ENCODE data around the gene TTC34.
"Not testable (repeated sequence)": the region's sequence is repeated elsewhere in the genome, so short reads cannot be mapped to it uniquely, and the experiment has no call there.

Gene TTC34

GRCh38 chr1:2659806-2660205, 141.7 kb downstream of the TTC34 start:
- not testable (repeated sequence) for H4K91ac ChIP-seq (ENCODE audit: low read length); H2BK5ac ChIP-seq (ENCODE audit: low read depth, low read length, poor library complexity, severe bottlenecking); DNase-seq; H2AFZ ChIP-seq (ENCODE audit: low read depth, low read length); H3K14ac ChIP-seq (ENCODE audit: low read length in 2 of 2); H3K9me3 ChIP-seq (ENCODE audit: control insufficient read depth, low read length); H4K8ac ChIP-seq (ENCODE audit: low read length); H3K23ac ChIP-seq (ENCODE audit: low read length in 2 of 2); H2BK12ac ChIP-seq (ENCODE audit: low read length in 2 of 2); H2AK5ac ChIP-seq (ENCODE audit: low read length, severe bottlenecking); H2BK15ac ChIP-seq (ENCODE audit: low read depth, poor library complexity, severe bottlenecking); H2BK120ac ChIP-seq (ENCODE audit: low read depth, low read length); H3K36me3 ChIP-seq (ENCODE audit: control insufficient read depth in 1 of 2, insufficient read depth in 2 of 2, low read depth in 1 of 2, low read length in 2 of 2); H3K4me2 ChIP-seq (ENCODE audit: low read length, poor library complexity, severe bottlenecking); H3K18ac ChIP-seq (ENCODE audit: low read depth in 1 of 2, low read length in 2 of 2); H3K9ac ChIP-seq (ENCODE audit: low read length); H3K79me1 ChIP-seq (replicated peaks; ENCODE audit: low read length, poor library complexity, severe bottlenecking); H3K27me3 ChIP-seq (ENCODE audit: control insufficient read depth in 1 of 2, insufficient read depth in 1 of 2, low read length in 2 of 2); H3K4me1 ChIP-seq (ENCODE audit: control insufficient read depth, insufficient read depth, low read depth, low read length); H3K4ac ChIP-seq (ENCODE audit: low read depth in 1 of 2, low read length in 2 of 2); H3K27ac ChIP-seq (ENCODE audit: low read length, poor library complexity, severe bottlenecking); H3K4me3 ChIP-seq (ENCODE audit: insufficient read depth in 1 of 2, low read depth in 1 of 2, low read length in 2 of 2)
- 77% methylated on average over 2 of the region's 8 CpGs for WGBS

GRCh38 chr1:2657909-2658308, 143.6 kb downstream of the TTC34 start:
- DNase-seq; H2BK5ac ChIP-seq (ENCODE audit: low read depth, low read length, poor library complexity, severe bottlenecking); H4K91ac ChIP-seq (ENCODE audit: low read length); H3K79me1 ChIP-seq (replicated peaks; ENCODE audit: low read length, poor library complexity, severe bottlenecking); H3K36me3 ChIP-seq (ENCODE audit: control insufficient read depth in 1 of 2, insufficient read depth in 2 of 2, low read depth in 1 of 2, low read length in 2 of 2); H2BK15ac ChIP-seq (ENCODE audit: low read depth, poor library complexity, severe bottlenecking); H3K4me1 ChIP-seq (ENCODE audit: control insufficient read depth, insufficient read depth, low read depth, low read length); H3K4me2 ChIP-seq (ENCODE audit: low read length, poor library complexity, severe bottlenecking); H2BK120ac ChIP-seq (ENCODE audit: low read depth, low read length); H3K27ac ChIP-seq (ENCODE audit: low read length, poor library complexity, severe bottlenecking); H2AK5ac ChIP-seq (ENCODE audit: low read length, severe bottlenecking); H3K9ac ChIP-seq (ENCODE audit: low read length); H3K4ac ChIP-seq (ENCODE audit: low read depth in 1 of 2, low read length in 2 of 2); H4K8ac ChIP-seq (ENCODE audit: low read length); H3K14ac ChIP-seq (ENCODE audit: low read length in 2 of 2); H3K27me3 ChIP-seq (ENCODE audit: control insufficient read depth in 1 of 2, insufficient read depth in 1 of 2, low read length in 2 of 2); H2BK12ac ChIP-seq (ENCODE audit: low read length in 2 of 2); H3K18ac ChIP-seq (ENCODE audit: low read depth in 1 of 2, low read length in 2 of 2); H3K4me3 ChIP-seq (ENCODE audit: insufficient read depth in 1 of 2, low read depth in 1 of 2, low read length in 2 of 2); H2AFZ ChIP-seq (ENCODE audit: low read depth, low read length); H3K23ac ChIP-seq (ENCODE audit: low read length in 2 of 2): not testable (repeated sequence)
- no CpG with 5 or more reads among the region's 10 CpGs for WGBS
- peaks cover 13% of the 10 kb centered on the region for H3K9me3 ChIP-seq (ENCODE audit: control insufficient read depth, low read length)

GRCh38 chr1:2657124-2657523, 144.4 kb downstream of the TTC34 start:
- peaks cover 18% of the 10 kb centered on the region for H3K9me3 ChIP-seq (ENCODE audit: control insufficient read depth, low read length)
- H3K27ac ChIP-seq (ENCODE audit: low read length, poor library complexity, severe bottlenecking); H3K27me3 ChIP-seq (ENCODE audit: control insufficient read depth in 1 of 2, insufficient read depth in 1 of 2, low read length in 2 of 2); H2AK5ac ChIP-seq (ENCODE audit: low read length, severe bottlenecking); H3K18ac ChIP-seq (ENCODE audit: low read depth in 1 of 2, low read length in 2 of 2); H3K23ac ChIP-seq (ENCODE audit: low read length in 2 of 2); H3K9ac ChIP-seq (ENCODE audit: low read length); H3K36me3 ChIP-seq (ENCODE audit: control insufficient read depth in 1 of 2, insufficient read depth in 2 of 2, low read depth in 1 of 2, low read length in 2 of 2); DNase-seq; H4K8ac ChIP-seq (ENCODE audit: low read length); H3K14ac ChIP-seq (ENCODE audit: low read length in 2 of 2); H2BK5ac ChIP-seq (ENCODE audit: low read depth, low read length, poor library complexity, severe bottlenecking); H3K4me2 ChIP-seq (ENCODE audit: low read length, poor library complexity, severe bottlenecking); H2BK120ac ChIP-seq (ENCODE audit: low read depth, low read length); H3K79me1 ChIP-seq (replicated peaks; ENCODE audit: low read length, poor library complexity, severe bottlenecking); H2BK15ac ChIP-seq (ENCODE audit: low read depth, poor library complexity, severe bottlenecking); H2AFZ ChIP-seq (ENCODE audit: low read depth, low read length); H3K4me3 ChIP-seq (ENCODE audit: insufficient read depth in 1 of 2, low read depth in 1 of 2, low read length in 2 of 2); H2BK12ac ChIP-seq (ENCODE audit: low read length in 2 of 2); H4K91ac ChIP-seq (ENCODE audit: low read length); H3K4me1 ChIP-seq (ENCODE audit: control insufficient read depth, insufficient read depth, low read depth, low read length); H3K4ac ChIP-seq (ENCODE audit: low read depth in 1 of 2, low read length in 2 of 2): not testable (repeated sequence)
- 22% methylated on average over 3 of the region's 12 CpGs for WGBS

- H3K18ac ChIP-seq (ENCODE audit: low read depth in 1 of 2, low read length in 2 of 2): not testable (repeated sequence)
- 53% methylated on average over 16 of the region's 16 CpGs for WGBS
Observed at GRCh38 chr1:2655598-2656434, 145.7 kb downstream of the TTC34 start.

More at GRCh38 chr1:2655598-2656434, 145.7 kb downstream of the TTC34 start:
- H3K27me3 ChIP-seq (ENCODE audit: control insufficient read depth in 1 of 2, insufficient read depth in 1 of 2, low read length in 2 of 2); DNase-seq; H2BK120ac ChIP-seq (ENCODE audit: low read depth, low read length); H2BK5ac ChIP-seq (ENCODE audit: low read depth, low read length, poor library complexity, severe bottlenecking); H3K4me2 ChIP-seq (ENCODE audit: low read length, poor library complexity, severe bottlenecking); H3K23ac ChIP-seq (ENCODE audit: low read length in 2 of 2); H3K9ac ChIP-seq (ENCODE audit: low read length); H2AFZ ChIP-seq (ENCODE audit: low read depth, low read length); H2AK5ac ChIP-seq (ENCODE audit: low read length, severe bottlenecking); H3K4ac ChIP-seq (ENCODE audit: low read depth in 1 of 2, low read length in 2 of 2); H4K8ac ChIP-seq (ENCODE audit: low read length); H3K79me1 ChIP-seq (replicated peaks; ENCODE audit: low read length, poor library complexity, severe bottlenecking); H2BK15ac ChIP-seq (ENCODE audit: low read depth, poor library complexity, severe bottlenecking); H4K91ac ChIP-seq (ENCODE audit: low read length); H3K4me1 ChIP-seq (ENCODE audit: control insufficient read depth, insufficient read depth, low read depth, low read length); H3K14ac ChIP-seq (ENCODE audit: low read length in 2 of 2); H3K27ac ChIP-seq (ENCODE audit: low read length, poor library complexity, severe bottlenecking); H2BK12ac ChIP-seq (ENCODE audit: low read length in 2 of 2); H3K36me3 ChIP-seq (ENCODE audit: control insufficient read depth in 1 of 2, insufficient read depth in 2 of 2, low read depth in 1 of 2, low read length in 2 of 2): not testable (repeated sequence)
- peaks cover 19% of the 10 kb centered on the region for H3K9me3 ChIP-seq (ENCODE audit: control insufficient read depth, low read length)
- H3K4me3 ChIP-seq (ENCODE audit: insufficient read depth in 1 of 2, low read depth in 1 of 2, low read length in 2 of 2): peak overlapping the region in 1 of 2 experiments; percentile 1

Data from mesenchymal stem cell (in vitro differentiated cells and primary cell).